IPS-18c (cell line): ENCODE measurements around the gene NTNG1.
"Not testable (repeated sequence)": the region's sequence is repeated elsewhere in the genome, so short reads cannot be mapped to it uniquely, and the experiment has no call there.

Source experiments
- H3K4me3 ChIP-seq: 2 replicates; pipeline ENCODE4 v1.7.0; 2013; ENCODE audit warnings: low read depth, mild to moderate bottlenecking, low read length, moderate library complexity; ENCODE audit not compliant: insufficient read depth
- H3K9me3 ChIP-seq: one replicate; pipeline ENCODE4 v1.6.1; 2013; ENCODE audit warnings: mild to moderate bottlenecking, low read length, moderate library complexity; ENCODE audit not compliant: control insufficient read depth, insufficient read depth

The NTNG1 gene

GRCh38 chr1:107139833-107140702 is 771 bp upstream of the NTNG1 start:
- peak overlapping the region; percentile 78 for H3K4me3 ChIP-seq

GRCh38 chr1:107141491-107142126 is 770 bp downstream of the NTNG1 start:
- no peaks in the 10 kb centered on the region for H3K9me3 ChIP-seq
- peak overlapping the region; percentile 57 for H3K4me3 ChIP-seq

More at GRCh38 chr1:107139833-107140702, 771 bp upstream of the NTNG1 start:
- no peaks in the 10 kb centered on the region for H3K9me3 ChIP-seq

- H3K4me3 ChIP-seq, result peak overlapping the region; percentile 57
- H3K9me3 ChIP-seq, result no peaks in the 10 kb centered on the region
These were observed 1.3 kb downstream of the NTNG1 start for GRCh38 chr1:107142140-107142542.

GRCh38 chr1:107142666-107143065 is 1.8 kb downstream of the NTNG1 start:
- Histone ChIP-seq H3K4me3 (no peak overlapping the region), H3K9me3 (no peaks in the 10 kb centered on the region)

GRCh38 chr1:107145637-107146036 is 4.8 kb downstream of the NTNG1 start:
- H3K9me3 ChIP-seq, result no peaks in the 10 kb centered on the region
- no peak overlapping the region for H3K4me3 ChIP-seq

GRCh38 chr1:107147843-107148242 is 7.0 kb downstream of the NTNG1 start:
- no peak overlapping the region for H3K4me3 ChIP-seq
- H3K9me3 ChIP-seq, result no peaks in the 10 kb centered on the region

GRCh38 chr1:107149946-107150345 is 9.1 kb downstream of the NTNG1 start:
- no peaks in the 10 kb centered on the region for H3K9me3 ChIP-seq
- H3K4me3 ChIP-seq, result no peak overlapping the region

GRCh38 chr1:107151295-107151694 is 10.5 kb downstream of the NTNG1 start:
- Histone ChIP-seq H3K4me3 (no peak overlapping the region), H3K9me3 (no peaks in the 10 kb centered on the region)

GRCh38 chr1:107152395-107152794 is 11.6 kb downstream of the NTNG1 start:
- Histone ChIP-seq H3K4me3 (no peak overlapping the region), H3K9me3 (no peaks in the 10 kb centered on the region)

- Histone ChIP-seq H3K4me3 (no peak overlapping the region), H3K9me3 (no peaks in the 10 kb centered on the region)
These were observed 12.2 kb downstream of the NTNG1 start for GRCh38 chr1:107153014-107153413.

- no peak overlapping the region for H3K4me3 ChIP-seq
- H3K9me3 ChIP-seq, result no peaks in the 10 kb centered on the region
These were observed 17.7 kb downstream of the NTNG1 start for GRCh38 chr1:107158496-107158895.

- Histone ChIP-seq H3K9me3 (no peaks in the 10 kb centered on the region), H3K4me3 (no peak overlapping the region)
These were observed 18.2 kb downstream of the NTNG1 start for GRCh38 chr1:107158991-107159390.

GRCh38 chr1:107162745-107163144 is 21.9 kb downstream of the NTNG1 start:
- no peaks in the 10 kb centered on the region for H3K9me3 ChIP-seq
- no peak overlapping the region for H3K4me3 ChIP-seq

- not testable (repeated sequence) for H3K9me3 ChIP-seq, H3K4me3 ChIP-seq
These were observed 24.1 kb downstream of the NTNG1 start for GRCh38 chr1:107164901-107165300.

GRCh38 chr1:107169615-107170014 is 28.8 kb downstream of the NTNG1 start:
- no peaks in the 10 kb centered on the region for H3K9me3 ChIP-seq
- H3K4me3 ChIP-seq, result no peak overlapping the region

GRCh38 chr1:107171333-107171732 is 30.5 kb downstream of the NTNG1 start:
- Histone ChIP-seq H3K4me3 (no peak overlapping the region), H3K9me3 (no peaks in the 10 kb centered on the region)

GRCh38 chr1:107172450-107173170 is 31.8 kb downstream of the NTNG1 start:
- no peaks in the 10 kb centered on the region for H3K9me3 ChIP-seq
- H3K4me3 ChIP-seq, result no peak overlapping the region
